Kidney tubule cell (primary cell): Measurements from ENCODE around the gene CNGB1.
"Not testable (repeated sequence)": the region's sequence is repeated elsewhere in the genome, so short reads cannot be mapped to it uniquely, and the experiment has no call there.

Experiments used
- DNase-seq: peaks from one replicate; pipeline ENCODE4 v3.0.0-alpha.2; 2018; ENCODE audit warnings: low spot score

The CNGB1 gene

DNA sequence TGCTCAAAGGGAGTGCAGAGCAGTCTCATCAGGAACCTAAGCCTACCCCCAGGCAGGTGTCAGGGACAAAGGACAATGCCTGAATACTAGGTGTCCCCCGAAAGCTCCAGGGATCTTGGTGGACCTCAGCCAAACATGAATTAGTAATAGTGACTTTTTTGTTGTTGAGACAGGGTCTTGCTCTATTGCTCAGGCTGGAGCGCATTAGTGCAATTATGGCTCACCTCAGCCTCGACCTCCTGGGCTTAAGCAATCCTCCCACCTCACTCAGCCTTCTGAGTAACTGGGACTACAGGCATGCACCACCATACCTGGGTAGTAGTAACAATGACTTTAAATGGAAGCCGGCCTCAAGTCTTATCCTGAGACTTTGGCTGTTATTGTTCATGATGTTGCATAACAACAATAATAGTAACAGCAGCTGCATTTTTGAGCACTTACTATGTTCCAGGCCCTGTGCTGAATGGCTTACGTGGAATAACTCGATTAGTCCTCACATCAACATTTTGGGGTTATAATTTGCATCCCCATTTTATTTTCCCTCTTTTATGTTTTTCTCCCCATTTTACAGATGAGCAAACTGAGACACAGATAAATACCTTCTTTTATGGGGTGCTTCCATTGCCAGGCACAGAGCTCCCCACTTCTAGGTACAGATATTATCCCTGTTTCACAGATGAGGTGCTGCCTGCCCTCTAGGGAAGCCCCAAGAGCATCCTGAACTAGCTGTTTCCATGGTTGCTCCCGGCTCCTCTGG lies 19.5 kb downstream of the CNGB1 start:
- no peak for DNase-seq

DNA sequence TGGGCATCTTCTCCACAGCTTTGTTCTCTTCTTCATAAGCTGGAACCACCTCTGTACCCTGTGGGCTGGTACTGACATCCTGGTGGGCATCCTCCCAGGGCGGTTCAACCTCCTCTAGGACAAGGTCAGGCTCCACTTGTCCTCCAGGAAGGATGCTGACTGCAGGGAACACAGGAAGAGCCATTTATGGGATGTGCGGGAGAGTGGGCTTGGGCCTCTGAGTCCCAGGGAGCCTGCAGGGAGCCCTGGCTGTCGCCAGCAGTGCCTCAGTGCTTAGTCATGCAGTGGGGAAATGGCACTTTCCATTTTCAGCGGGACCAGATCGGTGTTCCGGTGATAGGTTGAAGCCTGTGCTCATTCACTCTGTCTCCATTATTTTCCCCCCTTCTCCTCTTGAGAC lies 20.5 kb downstream of the CNGB1 start:
- DNase-seq: no peak

DNA sequence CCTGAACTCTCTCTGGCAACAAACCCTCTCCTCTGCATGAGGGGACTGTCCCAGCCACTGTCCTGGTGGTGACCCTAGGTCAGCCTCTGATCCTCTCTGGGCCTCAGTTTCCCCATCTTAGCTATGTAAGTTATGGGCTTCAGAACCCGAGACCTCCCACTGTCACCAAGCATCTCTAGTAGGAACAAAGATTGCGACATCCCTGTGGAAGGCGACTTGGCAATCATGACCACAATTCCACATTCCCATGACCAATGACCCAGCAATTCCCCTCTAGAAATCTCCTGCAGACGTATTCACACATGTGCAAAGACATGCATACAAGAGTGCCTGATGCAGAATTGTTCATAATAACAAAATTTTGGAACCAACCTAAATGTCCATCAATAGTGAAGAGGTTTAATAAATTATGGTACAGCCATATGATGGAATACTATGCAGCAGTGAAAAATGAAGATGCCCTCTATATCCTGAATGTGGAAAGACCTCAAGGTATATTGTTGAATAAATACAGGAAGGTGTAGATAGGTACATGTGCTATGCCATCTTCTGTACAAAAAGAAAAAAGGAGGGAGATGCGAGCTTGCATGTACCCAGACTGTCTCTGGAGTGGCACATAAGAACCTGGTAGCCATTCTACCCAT lies 21.2 kb downstream of the CNGB1 start:
- DNase-seq: no peak

DNA sequence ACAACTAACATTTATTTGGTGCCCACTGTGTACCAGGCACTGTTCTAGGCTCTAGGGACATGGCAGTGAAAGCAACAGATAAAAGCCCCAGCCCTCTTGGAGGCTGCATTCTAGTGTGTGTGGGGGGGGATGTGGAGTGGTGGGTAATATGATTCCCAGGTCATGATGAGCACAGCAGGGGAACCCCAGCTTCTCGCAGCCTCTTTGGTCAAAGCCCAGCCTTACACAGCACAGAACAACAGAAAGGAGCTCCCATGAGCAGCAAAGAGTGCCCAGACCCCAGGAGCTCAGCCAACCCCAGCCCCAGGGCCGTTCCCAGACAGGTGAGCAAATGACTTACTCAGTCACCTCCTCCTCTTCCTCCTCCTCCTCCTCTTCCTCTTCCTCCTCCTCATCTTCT lies 21.9 kb downstream of the CNGB1 start:
- DNase-seq: no peak

DNA sequence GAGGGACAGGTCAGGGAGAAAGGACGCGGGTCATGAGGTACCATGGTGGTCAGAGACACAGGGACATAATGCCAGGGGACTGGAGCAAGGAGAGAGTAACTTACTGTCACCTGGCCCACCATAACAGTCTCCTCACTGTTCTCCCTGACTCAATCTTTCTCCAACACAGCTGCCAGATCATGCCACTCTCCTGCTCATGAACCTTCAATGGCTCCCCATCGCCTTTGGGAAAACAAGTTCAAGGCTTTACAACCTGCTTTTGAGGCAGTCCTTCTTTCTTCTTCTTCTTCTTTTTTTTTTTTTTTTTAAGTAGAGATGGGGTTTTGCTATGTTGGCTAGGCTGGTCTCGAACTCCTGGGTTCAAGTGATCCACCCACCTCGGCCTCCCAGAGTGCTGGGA lies 22.9 kb downstream of the CNGB1 start:
- no peak for DNase-seq

DNA sequence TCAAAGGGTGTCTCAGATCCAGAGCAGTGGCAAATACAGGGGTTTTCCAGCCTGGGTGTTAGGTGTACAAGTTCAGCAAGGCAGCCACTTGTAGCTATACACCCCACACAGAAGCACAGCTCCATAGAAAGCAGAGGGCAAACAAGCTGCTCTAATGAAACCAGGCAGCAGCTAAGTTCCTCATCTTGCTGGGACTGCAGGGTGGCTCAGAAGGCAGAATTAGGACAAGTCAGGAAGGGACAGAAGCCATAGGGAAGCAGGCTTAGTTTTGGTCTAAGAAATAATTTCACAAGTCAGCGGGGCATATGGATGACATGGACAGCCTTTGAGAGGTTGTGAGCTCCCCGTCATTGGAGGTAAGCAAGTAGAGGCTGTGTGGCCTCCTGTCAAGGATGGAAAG lies 23.7 kb downstream of the CNGB1 start:
- DNase-seq: no peak

DNA sequence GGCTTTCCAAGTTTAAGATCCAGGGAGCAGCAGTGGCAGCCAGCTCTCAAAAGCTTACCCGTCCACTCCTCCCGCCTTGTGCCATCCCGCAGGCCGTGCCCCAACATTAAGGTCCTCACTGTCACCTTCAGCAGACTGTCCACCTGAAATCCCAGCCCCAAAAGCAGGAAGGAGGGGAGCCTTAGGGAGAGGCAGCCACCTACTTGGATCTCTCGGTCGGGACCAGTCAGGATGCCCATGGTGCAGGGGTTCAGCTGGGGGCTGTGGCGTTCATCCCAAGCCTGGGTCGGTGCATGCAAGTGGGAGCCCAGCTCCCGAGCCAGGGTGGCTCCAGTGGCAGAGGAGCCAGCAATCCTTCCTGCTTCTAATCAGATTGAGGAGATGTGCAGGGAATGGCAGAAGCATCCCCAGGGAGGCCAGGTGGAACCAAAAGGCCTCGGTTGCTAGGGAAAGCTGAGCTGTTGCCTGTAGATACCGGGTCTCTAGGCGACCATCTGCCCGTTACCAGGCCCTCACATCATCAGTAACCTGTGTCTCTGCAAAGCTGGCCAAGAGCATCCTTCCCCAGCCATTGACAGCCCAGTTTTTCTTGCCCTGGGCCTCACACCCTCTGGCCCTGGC lies 24.6 kb downstream of the CNGB1 start:
- no peak for DNase-seq

DNA sequence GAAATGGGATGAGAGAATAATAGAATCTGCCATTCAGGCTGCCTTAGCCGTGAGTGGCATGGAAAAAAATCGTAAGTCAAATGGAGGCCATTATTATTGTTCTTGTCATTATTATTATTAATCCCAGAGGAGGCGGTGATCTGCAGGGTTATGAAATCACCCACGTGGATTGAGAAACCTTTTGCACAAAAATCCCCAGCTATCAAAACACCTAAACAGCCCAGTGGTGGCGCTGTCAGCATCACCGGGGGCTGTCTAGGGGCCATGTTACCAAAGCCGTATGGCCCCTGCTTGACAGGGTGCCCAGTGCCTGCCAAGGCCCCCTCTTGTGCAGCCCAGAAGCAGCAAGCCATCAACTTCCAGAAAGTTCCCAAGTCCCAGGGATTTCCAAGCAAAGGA lies 25.2 kb downstream of the CNGB1 start:
- DNase-seq: no peak

DNA sequence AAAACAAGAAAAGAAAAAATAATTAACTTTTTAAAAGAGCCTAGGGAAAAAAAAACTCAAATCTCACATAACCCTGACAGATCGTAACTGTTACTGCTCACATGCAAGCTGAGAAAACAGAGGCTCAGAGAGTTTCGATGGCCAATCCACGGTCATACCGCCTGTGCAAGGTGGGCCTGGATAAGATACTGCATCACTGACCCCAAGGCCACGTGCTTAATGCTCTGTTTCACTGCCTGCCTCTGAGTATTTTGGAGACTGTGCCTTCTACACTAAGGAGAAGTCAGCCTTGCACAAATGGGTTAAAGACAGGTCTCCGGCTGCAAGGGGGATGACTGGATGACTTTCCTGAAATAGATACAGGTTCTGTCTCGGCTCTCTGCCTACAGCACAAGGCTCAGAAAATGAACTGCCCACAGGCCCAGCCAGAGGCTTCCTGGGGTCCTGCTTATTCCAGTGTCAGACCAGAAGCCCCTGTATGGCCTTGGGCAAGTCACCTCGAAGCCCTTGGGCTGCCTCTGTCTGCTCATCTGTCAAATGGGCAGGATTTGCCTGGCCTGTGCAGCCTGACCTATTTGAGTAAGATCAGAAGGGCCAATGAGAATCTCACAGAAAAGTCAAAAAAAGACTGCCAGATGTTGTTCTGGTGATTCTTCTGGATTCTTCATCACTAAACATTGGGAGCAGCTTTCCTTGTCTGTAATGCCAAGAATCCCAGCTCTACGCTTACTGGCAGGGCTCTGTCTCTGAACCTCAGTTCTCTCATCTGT lies 25.8 kb downstream of the CNGB1 start:
- DNase-seq: no peak

DNA sequence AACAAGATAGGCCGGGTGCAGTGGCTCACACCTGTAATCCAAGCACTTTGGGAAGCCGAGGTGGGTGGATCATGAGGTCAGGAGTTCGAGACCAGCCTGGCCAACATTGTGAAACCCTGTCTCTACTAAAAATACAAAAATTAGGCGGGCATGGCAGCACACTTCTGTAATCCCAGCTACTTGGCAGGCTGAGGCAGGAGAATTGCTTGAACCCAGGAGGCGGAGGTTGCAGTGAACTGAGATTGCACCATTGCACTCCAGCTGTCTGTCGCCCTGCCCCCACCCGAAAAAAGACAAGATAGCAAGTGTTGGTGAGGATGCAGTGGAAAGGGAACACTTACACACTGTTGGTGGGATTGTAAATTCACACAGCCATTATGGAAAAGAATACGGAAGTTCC lies 27.5 kb downstream of the CNGB1 start:
- not testable (repeated sequence) for DNase-seq

DNA sequence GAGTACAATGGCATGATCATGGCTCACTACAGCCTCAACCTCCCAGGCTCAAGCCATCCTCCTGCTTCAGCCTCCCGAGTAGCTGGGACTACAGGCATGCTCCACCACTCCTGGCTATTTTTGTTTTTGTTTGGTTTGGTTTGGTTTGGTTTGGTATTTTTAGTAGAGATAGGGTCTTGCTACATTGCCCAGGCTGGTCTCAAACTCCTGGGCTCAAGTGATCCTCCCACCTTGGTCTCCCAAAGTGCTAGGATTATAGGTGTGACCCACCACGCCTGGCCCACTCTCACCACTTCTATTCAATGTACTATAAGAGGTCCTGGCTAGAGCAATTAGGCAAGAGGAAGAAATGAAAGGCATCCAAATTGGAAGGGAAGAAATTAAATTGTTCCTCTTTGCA lies 29.0 kb downstream of the CNGB1 start:
- not testable (repeated sequence) for DNase-seq

DNA sequence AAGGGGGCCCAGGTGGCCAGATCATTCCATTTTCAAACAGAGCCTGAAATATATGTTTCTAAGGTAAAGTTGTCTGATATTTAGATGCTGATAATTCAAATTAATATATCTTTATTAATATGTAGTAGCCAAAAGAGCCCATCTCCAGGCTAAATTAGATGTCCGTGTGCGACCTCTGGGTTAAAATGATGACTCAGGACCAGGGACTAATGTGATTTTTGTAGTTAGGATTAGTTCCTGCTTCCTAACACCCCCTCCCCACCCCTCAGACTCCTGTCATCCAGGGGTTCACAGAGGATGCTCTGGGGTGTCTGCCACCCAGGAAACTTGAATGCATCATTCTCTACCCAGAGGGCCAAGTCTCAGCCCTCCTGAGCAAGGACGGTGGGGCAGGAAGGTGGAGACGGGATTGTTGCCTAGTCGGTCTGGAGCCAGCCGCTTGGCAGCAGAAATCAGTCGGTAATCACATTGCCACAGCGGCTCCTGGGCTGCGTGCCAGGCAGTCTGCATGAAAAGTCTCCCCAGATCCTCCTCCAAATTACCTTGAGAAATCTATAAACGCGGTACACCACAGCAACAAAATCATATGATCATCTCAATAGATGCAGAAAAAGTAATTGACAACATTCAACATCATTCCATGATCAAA lies 29.8 kb downstream of the CNGB1 start:
- peak; percentile 50 for DNase-seq

DNA sequence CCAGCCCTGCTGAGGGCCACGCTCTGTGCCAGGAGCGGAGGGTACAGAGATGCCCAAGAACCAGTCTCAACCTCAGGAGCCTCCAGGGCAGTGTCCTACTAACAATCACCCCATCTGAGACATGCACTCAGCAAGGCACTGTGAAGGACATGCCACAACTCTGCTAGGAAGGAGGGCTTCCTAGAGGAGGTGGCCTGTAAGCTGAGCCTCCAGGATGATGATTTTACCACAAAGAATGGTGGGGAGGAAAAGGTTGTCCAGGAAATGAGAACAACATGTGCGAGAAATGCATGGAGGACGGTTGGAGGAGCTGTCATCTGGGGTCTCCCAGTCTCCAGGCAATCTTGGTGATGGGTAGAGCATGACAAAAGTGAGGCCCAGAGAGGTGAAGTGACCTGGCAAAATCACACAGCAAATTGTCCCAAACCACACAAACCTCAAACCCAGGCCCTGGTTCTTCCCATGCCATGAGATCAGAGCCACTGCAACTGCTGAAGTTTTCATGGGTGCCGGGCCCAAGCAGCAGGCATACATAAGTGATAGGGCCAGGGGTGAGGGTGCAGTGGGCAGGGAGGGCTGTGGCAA lies 30.5 kb downstream of the CNGB1 start:
- DNase-seq: no peak

DNA sequence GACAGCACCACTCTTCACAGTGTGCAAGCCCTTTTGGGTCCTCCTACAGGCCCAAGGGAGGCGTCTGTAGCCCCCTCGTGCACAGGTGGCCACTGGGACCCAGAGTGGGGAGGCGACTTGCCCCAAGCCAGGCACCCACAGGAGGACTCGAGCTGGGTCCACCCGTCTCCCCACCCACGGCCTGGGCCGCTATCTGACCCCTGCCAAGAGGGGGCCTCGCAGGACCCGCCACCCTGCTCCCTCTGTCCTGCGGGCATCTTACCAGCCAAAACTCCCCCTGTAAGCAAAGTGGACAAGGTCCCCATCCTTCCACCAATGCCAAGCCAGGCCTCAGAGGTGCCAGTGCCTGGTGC lies 31.1 kb downstream of the CNGB1 start:
- DNase-seq: no peak

DNA sequence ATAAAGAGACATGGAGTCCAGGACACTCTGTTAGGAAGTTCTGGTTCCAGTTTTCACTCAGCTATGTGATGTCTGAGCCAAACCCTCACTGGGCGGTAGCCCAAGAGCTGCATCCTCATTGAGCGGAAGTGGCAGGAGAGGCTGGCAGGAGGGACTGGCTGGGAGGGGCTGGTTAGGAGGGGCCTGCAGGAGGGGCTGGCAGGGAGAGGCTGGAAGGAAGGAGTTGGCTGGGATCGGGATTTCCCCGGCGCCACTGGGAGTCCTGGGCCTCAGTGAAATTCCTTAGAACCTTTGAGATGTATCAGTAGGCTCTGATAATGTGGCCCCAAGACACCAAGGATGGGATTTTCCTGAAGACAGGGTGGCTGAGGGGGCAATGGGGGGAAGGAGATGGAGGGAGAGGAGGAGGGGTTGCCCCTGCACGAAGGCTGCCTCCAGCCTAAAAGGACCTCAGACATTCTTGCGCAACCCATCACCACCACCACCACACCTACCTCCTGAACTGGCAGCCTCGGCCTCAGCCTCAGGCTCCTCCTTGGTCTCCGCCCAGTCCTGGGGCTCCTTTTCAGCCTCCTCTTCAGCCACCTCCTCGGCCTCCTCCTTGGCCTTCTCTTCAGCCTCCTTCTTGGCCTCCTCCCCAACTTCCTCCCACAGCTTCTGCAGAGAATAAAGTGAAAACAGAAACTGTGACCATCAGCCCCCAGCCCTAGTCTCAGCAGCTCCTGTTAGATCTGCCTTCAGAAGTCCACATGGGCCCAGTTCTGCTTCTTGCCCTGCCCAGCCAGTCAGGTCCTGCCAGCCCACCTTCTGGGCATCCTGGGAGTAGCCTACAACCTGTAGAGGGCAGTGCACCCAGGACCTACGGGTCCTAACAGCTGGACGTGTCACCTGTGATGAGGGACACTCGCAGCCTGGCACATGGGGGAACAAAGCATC lies 31.7 kb downstream of the CNGB1 start:
- DNase-seq: peak; percentile 88

DNA sequence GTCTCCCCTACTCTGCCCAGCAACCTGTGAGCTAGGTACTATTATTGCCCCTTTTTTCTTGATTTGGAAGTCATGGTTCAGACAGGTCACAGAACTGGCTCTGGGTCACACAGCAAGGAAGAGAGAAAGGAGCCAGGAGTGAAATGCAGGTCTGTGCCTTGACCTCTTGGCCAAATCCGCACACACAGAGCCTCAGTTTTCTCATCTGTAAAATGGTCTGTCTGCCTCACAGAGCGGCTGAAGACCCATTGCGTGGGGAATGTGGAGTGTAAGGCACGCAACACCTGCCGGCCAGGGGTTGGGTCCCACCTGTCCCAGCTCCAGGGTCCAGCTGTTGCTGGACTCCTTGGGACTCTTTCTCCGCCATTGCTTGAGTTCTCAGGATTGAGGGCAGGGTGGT lies 32.4 kb downstream of the CNGB1 start:
- no peak for DNase-seq

DNA sequence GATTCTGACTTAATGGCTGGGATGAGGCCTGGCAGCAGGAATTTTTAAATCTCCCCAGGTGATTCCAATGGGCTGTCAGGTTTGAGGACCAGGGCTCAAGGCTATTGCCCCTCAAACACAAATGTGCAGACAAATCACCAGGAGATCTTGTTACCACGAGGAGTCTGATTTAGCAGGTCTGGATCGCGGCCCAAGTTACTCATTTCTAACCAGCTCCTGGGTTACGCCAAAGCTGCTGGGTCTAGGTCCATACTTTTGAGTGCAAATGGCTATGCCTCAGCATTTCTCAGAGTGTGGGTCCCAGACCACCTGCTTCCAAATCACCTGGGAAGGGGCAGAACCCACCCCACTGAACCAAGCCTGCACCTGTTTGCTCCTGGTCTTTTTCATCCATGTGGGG lies 33.1 kb downstream of the CNGB1 start:
- DNase-seq: no peak

DNA sequence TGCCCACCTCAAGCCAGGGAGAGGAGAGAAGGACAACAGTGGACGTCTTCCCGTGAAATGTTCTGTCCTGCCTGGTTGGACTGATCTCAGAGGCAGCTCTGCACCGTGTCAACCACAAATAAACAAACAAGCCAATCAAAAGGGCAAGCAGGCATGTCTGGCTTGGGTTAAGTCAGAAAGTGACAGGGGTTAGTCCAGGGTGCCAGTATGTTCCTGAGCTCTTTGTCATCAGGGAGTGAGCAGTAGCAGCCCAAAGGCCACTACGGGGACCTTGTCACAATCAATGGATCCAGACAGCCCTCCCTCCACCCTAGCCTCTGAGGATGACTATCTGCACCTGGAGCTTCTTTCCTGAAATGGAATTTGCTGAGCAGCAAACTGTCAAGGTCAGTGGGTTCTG lies 35.0 kb downstream of the CNGB1 start:
- peak; percentile 21 for DNase-seq

DNA sequence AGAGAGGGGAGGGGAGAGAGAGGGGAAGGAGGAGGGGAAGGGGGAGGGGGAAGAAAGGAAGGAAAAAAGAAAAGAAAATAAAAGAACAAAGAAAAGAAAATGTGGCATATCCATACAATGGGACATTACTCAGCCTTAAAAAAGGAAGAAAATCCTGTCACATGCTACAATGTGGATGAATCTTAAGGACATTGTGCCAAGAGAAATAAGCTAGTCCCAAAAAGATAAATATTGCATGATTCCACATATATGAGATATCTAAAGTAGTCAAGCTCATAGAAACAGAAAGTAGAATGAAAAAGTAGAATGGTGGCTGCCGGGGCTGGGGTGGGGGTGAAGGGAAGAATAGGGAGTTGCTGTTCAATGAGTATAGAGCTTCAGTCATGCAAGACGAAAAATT lies 40.4 kb downstream of the CNGB1 start:
- no peak for DNase-seq

DNA sequence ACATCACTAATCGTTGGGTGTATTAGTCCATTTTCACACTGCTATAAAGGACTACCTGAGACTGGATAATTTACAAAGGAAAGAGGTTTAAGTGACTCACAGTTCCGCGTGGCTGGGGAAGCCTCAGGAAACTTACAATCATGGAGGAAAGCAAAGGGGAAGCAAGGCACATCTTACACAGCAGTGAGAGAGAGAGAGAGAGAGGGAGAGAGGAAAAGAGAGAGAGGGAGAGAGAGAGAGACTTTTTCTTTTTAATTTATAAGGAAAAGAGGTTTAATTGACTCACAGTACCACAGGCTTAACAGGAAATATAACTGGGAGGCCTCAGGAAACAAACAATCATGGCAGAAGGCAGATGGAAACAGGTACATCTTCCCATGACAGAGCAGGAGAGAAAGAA lies 41.7 kb downstream of the CNGB1 start:
- DNase-seq: peak; percentile 35

DNA sequence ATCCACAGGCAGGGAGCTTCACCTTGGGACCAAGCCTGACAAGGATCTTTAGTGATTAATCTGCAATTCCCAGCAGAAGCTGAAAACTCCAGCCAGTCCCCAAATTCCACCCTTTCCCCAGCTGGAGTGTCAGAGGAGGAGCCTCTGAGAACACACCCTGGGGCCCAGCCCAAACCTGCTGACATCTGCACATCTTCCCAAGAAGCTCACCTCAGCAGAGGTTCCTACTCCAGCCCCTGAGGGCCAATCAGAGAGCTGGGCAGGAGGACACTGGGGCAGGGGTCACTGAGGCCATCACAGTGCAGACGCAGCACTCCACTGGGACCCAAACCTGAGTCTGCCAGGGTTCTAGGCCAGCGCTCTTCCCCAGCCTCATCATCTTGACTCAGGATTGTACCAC lies 44.9 kb downstream of the CNGB1 start:
- DNase-seq: no peak
